NCI-H510A (cell line): ENCODE results near the gene ABCD3.
"Not testable (repeated sequence)": the region's sequence is repeated elsewhere in the genome, so short reads cannot be mapped to it uniquely, and the experiment has no call there.

Experiments
- DNase-seq: peaks from one replicate; lab custom pipeline; 2025; lab: John Stamatoyannopoulos, UW

ABCD3 gene

GRCh38 chr1:94550800-94551241 lies 132.6 kb downstream of the ABCD3 start:
- no peak for DNase-seq

- no peak for DNase-seq
These were observed 133.3 kb downstream of the ABCD3 start for GRCh38 chr1:94551449-94551848.

GRCh38 chr1:94552071-94552586 lies 133.9 kb downstream of the ABCD3 start:
- no peak for DNase-seq

GRCh38 chr1:94553323-94553730 lies 135.1 kb downstream of the ABCD3 start:
- DNase-seq: no peak

GRCh38 chr1:94553931-94554330 lies 135.7 kb downstream of the ABCD3 start:
- DNase-seq: no peak

GRCh38 chr1:94554580-94554979 lies 136.4 kb downstream of the ABCD3 start:
- no peak for DNase-seq

- no peak for DNase-seq
These were observed 136.9 kb downstream of the ABCD3 start for GRCh38 chr1:94555091-94555490.

GRCh38 chr1:94559921-94560320 lies 141.7 kb downstream of the ABCD3 start:
- no peak for DNase-seq

- no peak for DNase-seq
These were observed 142.1 kb downstream of the ABCD3 start for GRCh38 chr1:94560333-94560732.

- DNase-seq: peak; percentile 28
These were observed 144.5 kb downstream of the ABCD3 start for GRCh38 chr1:94562519-94563260.

GRCh38 chr1:94565901-94566300 lies 147.7 kb downstream of the ABCD3 start:
- DNase-seq: no peak

GRCh38 chr1:94566436-94566835 lies 148.2 kb downstream of the ABCD3 start:
- not testable (repeated sequence) for DNase-seq

- DNase-seq: not testable (repeated sequence)
These were observed 149.9 kb downstream of the ABCD3 start for GRCh38 chr1:94567975-94568607.
